ENCODE data around the gene ATF4. TPM values are rescaled to one million over a fixed set of nuclear protein-coding genes. Genes with fewer than 3 reads are reported as not detected.

Gene ATF4
- total and polyA plus RNA-seq, 9 donors: 212 to 611 (median 252) TPM

DNA sequence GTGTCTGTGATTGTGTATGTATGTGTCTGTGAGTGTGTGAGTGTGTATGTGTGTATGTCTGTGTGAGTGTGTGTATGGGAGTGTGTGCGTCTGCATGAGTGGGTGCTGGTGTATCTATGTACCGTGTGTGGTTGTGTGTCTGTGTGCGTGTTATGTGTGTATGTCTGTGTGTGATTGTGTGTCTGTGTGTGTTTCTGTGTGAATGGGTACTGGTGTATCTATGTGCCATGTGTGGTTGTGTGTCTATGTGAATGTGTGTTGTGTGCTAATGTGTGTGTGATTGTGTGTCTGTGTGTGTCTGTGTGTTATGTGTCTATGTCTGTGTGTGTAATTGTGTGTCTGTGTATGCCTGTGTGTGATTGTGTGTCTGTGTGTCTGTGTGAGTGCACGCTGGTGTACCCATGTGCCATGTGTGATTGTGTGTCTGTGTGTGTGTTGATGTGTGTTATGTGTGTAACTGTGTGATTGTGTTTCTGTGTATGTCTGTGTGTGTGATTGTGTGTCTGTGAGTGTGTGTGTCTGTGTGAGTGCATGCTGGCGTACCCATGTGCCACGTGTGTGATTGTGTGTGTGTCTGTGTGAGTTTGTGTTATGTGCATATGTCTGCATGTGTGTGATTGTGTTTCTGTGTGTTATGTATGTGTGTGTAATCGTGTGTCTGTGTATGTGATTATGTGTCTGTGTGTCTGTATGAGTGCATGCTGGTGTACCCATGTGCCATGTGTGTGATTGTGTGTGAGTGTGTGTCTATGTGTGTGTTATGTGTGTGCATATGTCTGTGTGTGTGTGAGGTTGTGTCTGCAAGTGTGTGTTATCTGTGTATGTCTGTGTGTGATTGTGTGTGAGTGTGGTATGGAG, 43.4 kb downstream of the ATF4 start:
- TF ChIP-seq EP300 (IDR thresholded peaks at IDR 0.05): no peak
- TF ChIP-seq, protein P1, sequence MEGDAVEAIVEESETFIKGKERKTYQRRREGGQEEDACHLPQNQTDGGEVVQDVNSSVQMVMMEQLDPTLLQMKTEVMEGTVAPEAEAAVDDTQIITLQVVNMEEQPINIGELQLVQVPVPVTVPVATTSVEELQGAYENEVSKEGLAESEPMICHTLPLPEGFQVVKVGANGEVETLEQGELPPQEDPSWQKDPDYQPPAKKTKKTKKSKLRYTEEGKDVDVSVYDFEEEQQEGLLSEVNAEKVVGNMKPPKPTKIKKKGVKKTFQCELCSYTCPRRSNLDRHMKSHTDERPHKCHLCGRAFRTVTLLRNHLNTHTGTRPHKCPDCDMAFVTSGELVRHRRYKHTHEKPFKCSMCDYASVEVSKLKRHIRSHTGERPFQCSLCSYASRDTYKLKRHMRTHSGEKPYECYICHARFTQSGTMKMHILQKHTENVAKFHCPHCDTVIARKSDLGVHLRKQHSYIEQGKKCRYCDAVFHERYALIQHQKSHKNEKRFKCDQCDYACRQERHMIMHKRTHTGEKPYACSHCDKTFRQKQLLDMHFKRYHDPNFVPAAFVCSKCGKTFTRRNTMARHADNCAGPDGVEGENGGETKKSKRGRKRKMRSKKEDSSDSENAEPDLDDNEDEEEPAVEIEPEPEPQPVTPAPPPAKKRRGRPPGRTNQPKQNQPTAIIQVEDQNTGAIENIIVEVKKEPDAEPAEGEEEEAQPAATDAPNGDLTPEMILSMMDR (IDR thresholded peaks at IDR 0.05): no peak
- TF ChIP-seq POLR2A (IDR thresholded peaks at IDR 0.05): no peak
- Histone ChIP-seq H3K4me3 (no peak overlapping the region), H3K4me1 (ENCODE audit: insufficient read depth) (no peaks in the 10 kb centered on the region), H3K9me3 (no peaks in the 10 kb centered on the region), H3K27ac (no peak overlapping the region), H3K27me3 (no peaks in the 10 kb centered on the region), H3K36me3 (no peaks in the 10 kb centered on the region)
- 72 to 85% (median 85%) methylated on average over 7 of the region's 7 CpGs for WGBS, 3 donors
- no peak for DNase-seq
- intact Hi-C loops (cut with DNase I): no loop called here

DNA sequence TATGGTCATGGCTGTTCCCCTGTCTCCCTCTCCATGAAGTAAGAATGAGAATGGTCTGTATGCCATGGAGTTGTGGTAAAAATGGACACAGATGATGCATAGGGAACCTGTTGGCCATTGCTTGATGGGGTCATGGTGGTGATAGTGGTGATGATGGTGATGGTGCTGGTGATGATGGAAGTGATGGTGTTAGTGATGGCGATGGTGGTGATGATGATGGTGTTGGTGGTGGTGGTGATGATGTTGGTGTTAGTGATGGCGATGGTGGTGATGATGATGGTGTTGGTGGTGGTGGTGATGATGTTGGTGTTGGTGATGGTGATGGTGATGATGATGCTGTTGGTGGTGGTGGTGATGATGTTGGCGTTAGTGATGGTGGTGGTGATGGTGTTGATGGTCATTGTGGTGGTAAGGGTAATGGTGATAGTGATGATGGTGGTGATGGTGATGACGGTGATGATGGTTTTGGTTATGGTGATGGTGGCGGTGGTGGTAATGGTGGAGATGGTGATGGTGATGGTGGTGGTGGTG, 45.1 kb downstream of the ATF4 start:
- Histone ChIP-seq H3K36me3 (no peaks in the 10 kb centered on the region), H3K27ac (no peak overlapping the region), H3K27me3 (no peaks in the 10 kb centered on the region), H3K4me1 (ENCODE audit: insufficient read depth) (no peaks in the 10 kb centered on the region), H3K4me3 (no peak overlapping the region), H3K9me3 (no peaks in the 10 kb centered on the region)
- 91 to 99% (median 94%) methylated on average over 5 of the region's 5 CpGs for WGBS, 3 donors
- DNase-seq: no peak
- intact Hi-C loops (cut with DNase I): no loop called here
- no peak for TF ChIP-seq POLR2A (IDR thresholded peaks at IDR 0.05)
- no peak for TF ChIP-seq EP300 (IDR thresholded peaks at IDR 0.05)
- TF ChIP-seq, protein P1 (IDR thresholded peaks at IDR 0.05): no peak

DNA sequence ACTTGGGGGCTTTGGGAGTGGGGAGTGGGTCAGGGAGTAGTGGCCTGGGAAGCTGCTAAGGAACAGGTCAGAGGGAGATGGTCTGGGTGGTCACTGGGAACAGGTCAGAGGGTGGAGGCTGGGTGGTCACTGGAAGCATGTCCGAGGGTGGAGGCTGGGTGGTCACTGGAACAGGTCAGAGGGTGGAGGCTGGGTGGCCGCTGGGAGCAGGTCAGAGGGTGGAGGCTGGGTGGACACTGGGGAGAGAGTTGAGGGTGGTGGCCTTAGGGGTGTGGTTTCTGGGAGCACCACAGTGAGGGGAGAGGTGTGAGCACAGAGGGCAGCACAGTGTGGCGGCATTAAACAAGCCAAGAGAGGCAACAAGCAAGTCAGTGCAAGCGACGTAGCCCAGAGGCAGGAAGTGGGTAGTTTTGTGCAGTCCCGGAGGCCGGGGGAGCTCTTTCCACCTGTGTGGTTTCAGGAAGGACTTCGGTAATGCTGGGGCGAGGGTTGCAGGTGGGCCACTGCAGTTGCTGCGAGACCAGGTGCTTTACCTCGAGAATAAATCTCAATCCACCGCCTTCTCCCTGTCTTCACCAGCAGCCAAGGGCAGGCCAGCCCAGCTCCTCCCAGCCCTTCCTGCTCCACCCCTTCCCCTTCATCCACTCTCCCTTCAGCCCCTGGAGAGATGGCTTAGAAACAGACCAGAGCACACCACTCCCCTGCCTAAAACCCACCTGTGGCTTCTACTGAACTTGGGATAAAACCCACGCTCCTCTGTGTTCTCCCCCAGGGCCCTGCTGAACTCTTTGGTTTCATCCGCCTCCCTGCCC, 47.0 kb downstream of the ATF4 start:
- TF ChIP-seq, protein P1 (IDR thresholded peaks at IDR 0.05): no peak
- TF ChIP-seq EP300 (IDR thresholded peaks at IDR 0.05): no peak
- DNase-seq: no peak
- H3K4me3 ChIP-seq: no peak overlapping the region
- intact Hi-C loops (cut with DNase I): no loop called here
- H3K36me3 ChIP-seq: no peaks in the 10 kb centered on the region
- no peaks in the 10 kb centered on the region for H3K9me3 ChIP-seq
- H3K4me1 ChIP-seq (ENCODE audit: insufficient read depth): no peaks in the 10 kb centered on the region
- no peaks in the 10 kb centered on the region for H3K27me3 ChIP-seq
- WGBS, 3 donors: 68 to 72% (median 70%) methylated on average over 14 of the region's 14 CpGs
- no peak overlapping the region for H3K27ac ChIP-seq

DNA sequence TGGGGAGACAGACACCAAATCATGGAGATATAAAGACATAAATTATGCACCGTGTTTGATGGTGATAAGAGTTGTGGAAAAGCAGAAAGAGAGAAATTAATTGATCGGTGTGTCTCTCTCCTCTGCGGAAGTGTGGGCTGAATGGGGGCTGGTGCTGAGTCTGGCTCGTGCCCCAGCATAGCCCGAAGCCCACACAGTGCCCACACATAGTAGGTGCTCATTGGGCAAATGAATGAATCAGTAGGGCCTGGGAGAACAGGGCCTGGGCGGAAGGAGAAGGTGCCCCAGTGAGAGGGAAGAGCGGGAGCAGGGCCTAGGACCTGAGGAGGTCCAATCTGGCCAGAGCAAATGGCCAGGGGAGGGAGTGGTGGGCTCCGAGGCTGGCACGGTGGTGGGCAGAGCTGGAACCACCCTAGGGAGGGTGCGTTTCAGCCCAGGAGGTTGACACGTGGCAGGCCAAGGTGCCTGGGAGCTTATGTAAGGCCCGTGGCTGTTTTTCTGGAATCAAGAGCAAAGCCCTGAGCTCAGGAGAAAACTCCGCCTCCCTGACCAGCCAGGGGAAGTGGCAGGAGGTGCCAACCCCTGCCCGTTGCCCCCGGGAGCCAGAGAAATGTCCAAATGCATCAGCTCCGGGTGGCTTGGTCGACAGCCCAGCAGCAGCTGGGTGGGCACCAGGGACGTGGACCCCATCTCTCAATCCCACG, 48.1 kb downstream of the ATF4 start:
- H3K27me3 ChIP-seq: no peaks in the 10 kb centered on the region
- H3K4me1 ChIP-seq (ENCODE audit: insufficient read depth): no peaks in the 10 kb centered on the region
- intact Hi-C loops (cut with DNase I): no loop called here
- 65 to 72% (median 72%) methylated on average over 19 of the region's 19 CpGs for WGBS, 3 donors
- H3K4me3 ChIP-seq: no peak overlapping the region
- no peak overlapping the region for H3K27ac ChIP-seq
- no peaks in the 10 kb centered on the region for H3K9me3 ChIP-seq
- TF ChIP-seq, protein P1 (IDR thresholded peaks at IDR 0.05): no peak
- TF ChIP-seq POLR2A (IDR thresholded peaks at IDR 0.05) (no peak), EP300 (IDR thresholded peaks at IDR 0.05) (no peak)
- DNase-seq: no peak
- H3K36me3 ChIP-seq: no peaks in the 10 kb centered on the region

Data from ovary (tissue), 9 donors.